Kidney (tissue), 22 donors: ENCODE results near the gene TBPL1. TPM values are rescaled to one million over a fixed set of nuclear protein-coding genes. Genes with fewer than 3 reads are reported as not detected.

ENCODE experiments used
- DNase-seq, 5 donors: peaks; one replicate each; pipeline ENCODE4 v3.0.0-alpha.2; 2013 to 2020
- FAIRE-seq: peaks from 2 replicates; lab custom pipeline; 2012; peaks lifted over from hg19 to GRCh38; lab: Jason Lieb, UNC
- H3K27ac ChIP-seq, 2 donors: one replicate each; pipeline ENCODE4 v1.7.0; 2013; ENCODE audit warnings: low read depth in 2 of 2, low read length in 2 of 2, inconsistent platforms in 1 of 2
- H3K27me3 ChIP-seq: one replicate; pipeline ENCODE4 v1.7.1; 2013; ENCODE audit warnings: low read length, inconsistent platforms; ENCODE audit not compliant: control insufficient read depth, insufficient read depth
- H3K36me3 ChIP-seq, 3 donors: one replicate each; pipeline versions ENCODE4 v1.7.0 to v1.7.1; 2013; ENCODE audit warnings: low read length in 3 of 3, control low read depth in 1 of 3, inconsistent platforms in 1 of 3; ENCODE audit not compliant: insufficient read depth in 3 of 3, control insufficient read depth in 2 of 3
- H3K4me1 ChIP-seq, 3 donors: one replicate each; pipeline versions ENCODE4 v1.7.0 to v1.7.1; 2013; ENCODE audit warnings: low read length in 3 of 3, inconsistent platforms in 1 of 3, low read depth in 1 of 3; ENCODE audit not compliant: control insufficient read depth in 2 of 3, insufficient read depth in 2 of 3
- H3K4me3 ChIP-seq, 3 donors: one replicate each; pipeline versions ENCODE4 v1.7.0 to v1.8.1; 2013; ENCODE audit warnings: low read length in 3 of 3, control low read depth in 1 of 3, inconsistent platforms in 1 of 3
- H3K9ac ChIP-seq, 3 donors: one replicate each; pipeline versions ENCODE4 v1.7.0 to v1.7.1; 2013; ENCODE audit warnings: low read length in 3 of 3, control low read depth in 1 of 3, inconsistent platforms in 1 of 3
- H3K9me3 ChIP-seq, 3 donors: one replicate each; pipeline versions ENCODE4 v1.7.0 to v1.7.1; 2013; ENCODE audit warnings: low read length in 3 of 3, control low read depth in 1 of 3, inconsistent platforms in 1 of 3; ENCODE audit not compliant: control insufficient read depth in 2 of 3, insufficient read depth in 1 of 3
- CTCF ChIP-seq: IDR thresholded peaks from 3 replicates; pipeline ENCODE4 v1.5.1; 2012; ENCODE audit warnings: mild to moderate bottlenecking, moderate library complexity, borderline replicate concordance; ENCODE audit not compliant: insufficient read depth; ENCODE audit errors: extremely low read depth
- intact Hi-C: fragments of 100-400 bp; cut with DNase I; formaldehyde crosslinking; loops from one replicate; pipeline ENCODE4 v1.11.1; 2022
- long read RNA-seq, 10 donors: library from polyadenylated mRNA in 1 of 10; unstranded in 1 of 10; transcript quantifications; one replicate each; pipeline ENCODE4 v2.0.0 and lab custom pipeline, GENCODE V29; 2021 to 2026
- polyA plus RNA-seq: library from polyadenylated mRNA; stranded (reverse); fragments of 350-450 nt; fragmentation: Illumina TruSeq; extraction: RNeasy Lipid Tissue Mini Kit (QIAGEN cat#74804); gene quantifications from one replicate; pipeline ENCODE4 v1.2.3, GENCODE V29; 2014; ENCODE audit warnings: low read depth, low replicate concordance; ENCODE audit not compliant: insufficient read depth
- total RNA-seq: library from RNA; stranded (reverse); fragmentation: NEBNext Ultra II Directional; extraction: Animal tissue kit (Norgen Biotek cat#: 25700); gene quantifications from one replicate; pipeline ENCODE4 v1.2.1, GENCODE V29; 2021
- donor health status: control.
- donor health status: control.
- donor health status: control.
- donor health status: control.
- donor health status: control.
- donor health status: DM: yes; HTN: yes; CAD: no.
- donor health status: Normal renal cell carcinoma (clear cell type).

Gene TBPL1
- 17.3 TPM for total RNA-seq
- 20.7 TPM for polyA plus RNA-seq
- long read RNA-seq, donor 1, full-length matches to known transcripts: 8 of 16 reads
- long read RNA-seq, donor 1, partial matches to known transcripts: 8 of 16 reads
- long read RNA-seq, donor 1, other reads (novel, unspliced or antisense): 0 of 16 reads
- long read RNA-seq, donor 2, full-length matches to known transcripts: 8 of 8 reads
- long read RNA-seq, donor 2, partial matches to known transcripts: 0 of 8 reads
- long read RNA-seq, donor 2, other reads (novel, unspliced or antisense): 0 of 8 reads
- long read RNA-seq, donor 3, full-length matches to known transcripts: 3 of 3 reads
- long read RNA-seq, donor 3, partial matches to known transcripts: 0 of 3 reads
- long read RNA-seq, donor 3, other reads (novel, unspliced or antisense): 0 of 3 reads
- long read RNA-seq, donor 4, full-length matches to known transcripts: 10 of 10 reads
- long read RNA-seq, donor 4, partial matches to known transcripts: 0 of 10 reads
- long read RNA-seq, donor 4, other reads (novel, unspliced or antisense): 0 of 10 reads
- long read RNA-seq, donor 5: 0 reads
- long read RNA-seq, donor 6, full-length matches to known transcripts: 16 of 29 reads
- long read RNA-seq, donor 6, partial matches to known transcripts: 13 of 29 reads
- long read RNA-seq, donor 6, other reads (novel, unspliced or antisense): 0 of 29 reads
- long read RNA-seq, donor 7, full-length matches to known transcripts: 9 of 10 reads
- long read RNA-seq, donor 7, partial matches to known transcripts: 0 of 10 reads
- long read RNA-seq, donor 7, other reads (novel, unspliced or antisense): 1 of 10 reads
- long read RNA-seq, donor 8, full-length matches to known transcripts: 10 of 10 reads
- long read RNA-seq, donor 8, partial matches to known transcripts: 0 of 10 reads
- long read RNA-seq, donor 8, other reads (novel, unspliced or antisense): 0 of 10 reads
- long read RNA-seq, donor 9, full-length matches to known transcripts: 6 of 6 reads
- long read RNA-seq, donor 9, partial matches to known transcripts: 0 of 6 reads
- long read RNA-seq, donor 9, other reads (novel, unspliced or antisense): 0 of 6 reads
- long read RNA-seq, donor 10, full-length matches to known transcripts: 5 of 5 reads
- long read RNA-seq, donor 10, partial matches to known transcripts: 0 of 5 reads
- long read RNA-seq, donor 10, other reads (novel, unspliced or antisense): 0 of 5 reads

GRCh38 chr6:133952815-133953633 lies at the start of gene TBPL1:
Gene TBPL1, plus strand, starts transcription at chr6:133953224. Its CDS starts 26,902 bp downstream, at chr6:133980126.
- Histone ChIP-seq H3K4me3 (peak within 1 kb of the TSS; percentile 98 to 100 (median 98)), H3K9ac (peak within 1 kb of the TSS; percentile 88 to 97 (median 93)), H3K9me3 (no peaks in the 10 kb centered on the region), H3K36me3 (no peaks in the 10 kb centered on the region), H3K27me3 (no peaks in the 10 kb centered on the region), H3K27ac (peak within 1 kb of the TSS; percentile 93 to 99), H3K4me1 (peaks cover 0 to 18% (median 13%) of the 10 kb centered on the region in 3 donors)
- DNase-seq: peak; percentile 97 to 99 (median 98)
- intact Hi-C loops: no loop called here
- FAIRE-seq: no peak
- TF ChIP-seq CTCF: no peak

- no peak for FAIRE-seq
- Histone ChIP-seq H3K27me3 (no peaks in the 10 kb centered on the region), H3K9ac (no peak overlapping the region), H3K9me3 (no peaks in the 10 kb centered on the region), H3K36me3 (no peaks in the 10 kb centered on the region), H3K4me1 (no peaks in the 10 kb centered on the region), H3K27ac (no peak overlapping the region), H3K4me3 (no peak overlapping the region)
- no peak for TF ChIP-seq CTCF
- intact Hi-C loops: no loop called here
- no peak for DNase-seq
Observed at GRCh38 chr6:133903855-133904254, 49.2 kb upstream of the TBPL1 start.

- no peak overlapping the region for H3K9ac ChIP-seq
- TF ChIP-seq CTCF: no peak
- no peaks in the 10 kb centered on the region for H3K9me3 ChIP-seq
- no peak for FAIRE-seq
- H3K27ac ChIP-seq: no peak overlapping the region
- intact Hi-C loops: no loop called here
- no peaks in the 10 kb centered on the region for H3K4me1 ChIP-seq
- H3K27me3 ChIP-seq: no peaks in the 10 kb centered on the region
- H3K4me3 ChIP-seq: no peak overlapping the region
- H3K36me3 ChIP-seq: no peaks in the 10 kb centered on the region
- DNase-seq: no peak
Observed at GRCh38 chr6:133906050-133906449, 47.0 kb upstream of the TBPL1 start.
